ENCODE results near the gene NDST1.
"Not testable (repeated sequence)": the region's sequence is repeated elsewhere in the genome, so short reads cannot be mapped to it uniquely, and the experiment has no call there.

The NDST1 gene

DNA sequence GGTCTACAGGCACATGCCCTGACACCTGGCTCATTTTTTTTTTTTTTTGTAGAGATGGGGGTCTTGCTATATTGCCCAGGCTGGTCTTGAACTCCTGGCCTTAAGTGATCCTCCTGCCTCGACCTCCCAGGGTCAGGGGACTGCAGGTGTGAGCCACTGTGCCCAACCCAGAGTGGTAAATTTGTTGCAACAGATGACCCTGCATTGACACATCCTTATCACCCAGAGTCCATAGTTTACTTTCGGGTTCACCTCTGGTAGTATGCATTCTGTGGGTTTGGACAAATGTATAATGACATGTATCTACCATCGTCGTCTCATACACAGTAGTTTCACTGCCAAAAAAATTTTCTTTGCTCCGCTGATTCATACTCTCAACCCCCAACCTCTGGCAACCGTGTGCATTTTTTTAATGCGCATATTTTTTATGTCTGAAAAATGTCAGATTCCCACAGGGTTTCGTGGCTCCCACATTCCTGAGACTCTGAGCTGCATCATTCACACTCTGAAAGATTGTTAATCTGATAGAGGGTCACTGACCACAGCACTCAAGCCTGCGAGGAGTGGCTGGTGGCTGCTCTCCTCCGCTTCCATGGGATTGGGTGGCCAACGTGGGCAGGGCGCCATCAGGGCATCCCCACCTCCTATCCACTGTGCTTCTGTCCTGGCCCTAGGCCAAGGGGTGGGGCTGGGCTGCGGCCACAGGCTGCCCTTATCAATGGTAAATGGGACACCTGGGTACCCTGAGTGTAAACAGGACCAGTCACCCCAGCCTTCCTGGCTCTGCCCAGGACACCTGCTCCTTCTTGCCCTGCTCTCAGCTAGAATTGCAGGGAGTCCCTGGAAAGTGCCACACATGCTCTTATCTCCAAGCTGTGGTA, 9.6 kb downstream of the NDST1 start:
- POLR2A ChIA-PET = no interaction called here
- TF ChIP-seq ARNT (IDR thresholded peaks at IDR 0.05) = no peak
- TF ChIP-seq L3MBTL2 (conservative IDR thresholded peaks at IDR 0.05) = no peak
- TF ChIP-seq SUZ12 (IDR thresholded peaks at IDR 0.05) = no peak
- TF ChIP-seq SP1 (IDR thresholded peaks at IDR 0.05) = no peak
- TF ChIP-seq FOXA1 (IDR thresholded peaks at IDR 0.05) = no peak
- no peak for TF ChIP-seq FOXM1 (IDR thresholded peaks at IDR 0.05; ENCODE audit: borderline replicate concordance)
- TF ChIP-seq CTBP1 (IDR thresholded peaks at IDR 0.05; ENCODE audit: borderline replicate concordance) = no peak
- TF ChIP-seq, protein P1, sequence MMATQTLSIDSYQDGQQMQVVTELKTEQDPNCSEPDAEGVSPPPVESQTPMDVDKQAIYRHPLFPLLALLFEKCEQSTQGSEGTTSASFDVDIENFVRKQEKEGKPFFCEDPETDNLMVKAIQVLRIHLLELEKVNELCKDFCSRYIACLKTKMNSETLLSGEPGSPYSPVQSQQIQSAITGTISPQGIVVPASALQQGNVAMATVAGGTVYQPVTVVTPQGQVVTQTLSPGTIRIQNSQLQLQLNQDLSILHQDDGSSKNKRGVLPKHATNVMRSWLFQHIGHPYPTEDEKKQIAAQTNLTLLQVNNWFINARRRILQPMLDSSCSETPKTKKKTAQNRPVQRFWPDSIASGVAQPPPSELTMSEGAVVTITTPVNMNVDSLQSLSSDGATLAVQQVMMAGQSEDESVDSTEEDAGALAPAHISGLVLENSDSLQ (IDR thresholded peaks at IDR 0.05) = no peak
- no peak for TF ChIP-seq HDGF (IDR thresholded peaks at IDR 0.05; ENCODE audit: borderline replicate concordance)
- TF ChIP-seq TARDBP (IDR thresholded peaks at IDR 0.05) = no peak
- TF ChIP-seq ELF4 (IDR thresholded peaks at IDR 0.05) = no peak
- no peak for TF ChIP-seq BHLHE40 (IDR thresholded peaks at IDR 0.05; ENCODE audit: borderline replicate concordance)
- TF ChIP-seq LEF1 (IDR thresholded peaks at IDR 0.05; ENCODE audit: borderline replicate concordance) = no peak
- TF ChIP-seq FOXK2 (IDR thresholded peaks at IDR 0.05) = no peak
- TF ChIP-seq NFRKB (IDR thresholded peaks at IDR 0.05) = no peak
- no peak for TF ChIP-seq ZNF384 (IDR thresholded peaks at IDR 0.05)
- CTCF ChIA-PET = interaction anchor here (0.7 kb wide), 1 partner anchor 71 kb away, joined by 3 read pairs; no protein-coding TSS in a partner anchor
- no peak for DNase-seq (ENCODE audit: extremely low spot score)

DNA sequence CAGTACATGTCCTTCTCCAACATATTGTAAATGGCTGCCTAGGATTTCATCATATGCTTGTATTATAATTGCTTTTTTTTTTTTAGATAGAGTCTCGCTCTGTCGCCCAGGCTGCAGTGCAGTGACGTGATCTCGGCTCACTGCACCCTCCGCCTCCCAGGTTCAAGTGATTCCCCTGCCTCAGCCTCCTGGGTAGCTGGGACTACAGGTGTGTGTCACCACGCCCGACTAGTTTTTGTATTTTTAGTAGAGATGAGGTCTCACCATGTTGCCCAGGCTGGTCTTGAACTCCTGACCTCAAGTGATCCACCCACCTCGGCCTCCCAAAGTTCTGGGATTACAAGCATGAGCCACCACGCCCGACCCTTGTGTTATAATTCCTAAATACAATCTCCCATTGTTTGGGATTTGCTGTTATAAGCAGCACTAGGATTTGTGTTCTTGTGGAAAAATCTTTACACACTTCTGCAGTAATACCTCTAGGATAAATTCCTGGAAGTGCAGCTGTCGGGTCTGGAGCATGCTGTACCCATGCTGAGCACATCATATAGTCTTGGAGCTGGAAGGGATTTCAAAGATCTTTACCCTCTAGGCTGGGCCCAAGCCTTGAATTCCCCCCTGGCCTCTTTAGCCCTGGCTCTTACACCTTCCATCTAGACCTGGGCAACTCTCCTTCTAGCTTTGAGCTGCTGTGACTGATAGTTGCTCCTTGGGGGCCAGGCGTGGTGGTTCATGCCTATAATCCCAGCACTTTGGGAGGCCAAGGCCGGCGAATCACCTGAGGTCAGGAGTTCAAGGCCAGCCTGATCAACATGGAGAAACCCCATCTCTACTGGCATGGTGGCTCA, 11.0 kb downstream of the NDST1 start:
- CTCF ChIA-PET = interaction anchor here (0.5 kb wide), 1 partner anchor 52 kb away, joined by 10 read pairs; no protein-coding TSS in a partner anchor
- POLR2A ChIA-PET; DNase-seq (ENCODE audit: extremely low spot score): not testable (repeated sequence)

DNA sequence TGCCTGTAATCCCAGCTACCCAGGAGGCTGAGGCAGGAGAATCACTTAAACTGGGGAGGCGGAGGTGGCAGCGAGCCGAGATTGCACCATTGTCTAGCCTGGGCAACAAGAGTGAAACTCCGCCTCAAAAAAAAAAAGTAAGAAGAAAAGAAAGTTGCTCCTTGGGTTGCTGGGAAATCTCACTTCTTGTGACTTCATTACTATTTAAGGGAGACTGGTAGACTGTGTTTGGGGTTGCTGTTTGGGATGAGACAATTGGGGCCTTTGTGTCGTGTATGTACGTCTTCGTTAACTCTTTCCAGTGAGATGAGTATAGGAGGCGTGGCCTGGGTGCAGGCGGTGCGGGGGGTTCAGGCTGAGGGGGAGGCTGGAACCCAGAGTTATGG, 11.6 kb downstream of the NDST1 start:
- ChIA-PET CTCF (interaction anchor here (0.5 kb wide), 1 partner anchor 53 kb away, joined by 10 read pairs; no protein-coding TSS in a partner anchor), POLR2A (no interaction called here)
- DNase-seq (ENCODE audit: extremely low spot score) = no peak
- TF ChIP-seq FOXM1 (IDR thresholded peaks at IDR 0.05; ENCODE audit: borderline replicate concordance) (no peak), TARDBP (IDR thresholded peaks at IDR 0.05) (no peak), SP1 (IDR thresholded peaks at IDR 0.05) (no peak), FOXA1 (IDR thresholded peaks at IDR 0.05) (no peak), ZNF384 (IDR thresholded peaks at IDR 0.05) (no peak), L3MBTL2 (conservative IDR thresholded peaks at IDR 0.05) (no peak), ELF4 (IDR thresholded peaks at IDR 0.05) (no peak), ARNT (IDR thresholded peaks at IDR 0.05) (no peak), LEF1 (IDR thresholded peaks at IDR 0.05; ENCODE audit: borderline replicate concordance) (no peak), BHLHE40 (IDR thresholded peaks at IDR 0.05; ENCODE audit: borderline replicate concordance) (no peak), CTBP1 (IDR thresholded peaks at IDR 0.05; ENCODE audit: borderline replicate concordance) (no peak), NFRKB (IDR thresholded peaks at IDR 0.05) (no peak), SUZ12 (IDR thresholded peaks at IDR 0.05) (no peak)
- TF ChIP-seq, protein P1 (IDR thresholded peaks at IDR 0.05) = no peak

DNA sequence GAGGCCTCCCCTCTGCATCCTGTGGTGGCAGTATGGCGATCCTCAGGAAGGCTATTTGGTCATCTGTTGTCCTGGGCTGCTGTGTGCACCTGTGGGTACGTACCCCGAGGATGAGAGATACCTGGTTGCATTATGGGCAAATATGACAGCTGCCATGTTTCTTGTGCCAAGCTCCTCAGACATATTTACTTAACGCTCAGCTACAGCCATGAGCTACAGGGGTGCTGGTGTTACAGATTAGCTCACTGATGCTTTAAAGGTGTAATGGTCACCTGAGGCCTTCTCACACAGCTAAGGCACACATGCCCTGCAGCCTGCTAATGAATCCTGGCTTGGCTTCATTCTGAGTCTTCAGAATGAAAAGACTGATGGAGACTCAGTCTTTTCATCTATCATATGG, 12.0 kb downstream of the NDST1 start:
- ChIA-PET POLR2A (no interaction called here), CTCF (no interaction called here)
- no peak for DNase-seq (ENCODE audit: extremely low spot score)
- TF ChIP-seq ARNT (IDR thresholded peaks at IDR 0.05) (no peak), FOXA1 (IDR thresholded peaks at IDR 0.05) (no peak), HDGF (IDR thresholded peaks at IDR 0.05; ENCODE audit: borderline replicate concordance) (no peak), L3MBTL2 (conservative IDR thresholded peaks at IDR 0.05) (no peak), ELF4 (IDR thresholded peaks at IDR 0.05) (no peak), FOXK2 (IDR thresholded peaks at IDR 0.05) (no peak), ZNF384 (IDR thresholded peaks at IDR 0.05) (no peak), NFRKB (IDR thresholded peaks at IDR 0.05) (no peak), BHLHE40 (IDR thresholded peaks at IDR 0.05; ENCODE audit: borderline replicate concordance) (no peak), CTBP1 (IDR thresholded peaks at IDR 0.05; ENCODE audit: borderline replicate concordance) (no peak), SP1 (IDR thresholded peaks at IDR 0.05) (no peak), LEF1 (IDR thresholded peaks at IDR 0.05; ENCODE audit: borderline replicate concordance) (no peak), SUZ12 (IDR thresholded peaks at IDR 0.05) (no peak), TARDBP (IDR thresholded peaks at IDR 0.05) (no peak), FOXM1 (IDR thresholded peaks at IDR 0.05; ENCODE audit: borderline replicate concordance) (no peak)
- TF ChIP-seq, protein P1 (IDR thresholded peaks at IDR 0.05) = no peak

DNA sequence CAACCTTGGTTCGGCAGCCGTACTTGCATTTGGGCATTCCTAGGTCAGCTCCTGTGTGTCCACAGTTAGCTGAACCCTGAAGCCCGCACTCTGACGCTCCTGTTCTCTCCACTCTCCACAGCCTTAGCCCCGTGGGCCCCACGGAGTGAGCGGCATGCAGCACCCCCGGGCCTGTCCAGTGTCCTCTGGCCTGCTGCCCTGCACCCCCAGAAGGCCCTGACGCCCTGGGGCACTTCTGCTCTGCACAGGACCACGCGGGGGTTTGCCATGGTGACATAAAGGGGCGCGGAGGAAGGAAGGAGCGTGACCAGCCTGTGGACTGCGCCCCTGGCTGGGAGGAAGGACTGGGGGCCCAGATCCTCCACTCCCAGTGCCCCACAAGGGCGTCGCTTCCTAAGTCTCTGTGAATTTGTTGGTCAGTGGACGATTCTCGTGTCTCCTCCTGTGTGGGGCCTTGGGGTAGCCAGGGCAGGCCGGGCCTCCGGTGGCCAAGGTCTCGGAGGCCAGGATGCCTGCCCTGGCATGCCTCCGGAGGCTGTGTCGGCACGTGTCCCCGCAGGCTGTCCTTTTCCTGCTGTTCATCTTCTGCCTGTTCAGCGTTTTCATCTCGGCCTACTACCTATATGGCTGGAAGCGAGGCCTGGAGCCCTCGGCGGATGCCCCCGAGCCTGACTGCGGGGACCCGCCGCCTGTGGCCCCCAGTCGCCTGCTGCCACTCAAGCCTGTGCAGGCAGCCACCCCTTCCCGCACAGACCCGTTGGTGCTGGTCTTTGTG, 13.0 kb downstream of the NDST1 start:
- ChIA-PET POLR2A (no interaction called here), CTCF (no interaction called here)
- DNase-seq (ENCODE audit: extremely low spot score) = no peak
- no peak for TF ChIP-seq FOXA1 (IDR thresholded peaks at IDR 0.05)
- TF ChIP-seq ELF4 (IDR thresholded peaks at IDR 0.05) = no peak
- TF ChIP-seq SP1 (IDR thresholded peaks at IDR 0.05) = no peak
- no peak for TF ChIP-seq NFRKB (IDR thresholded peaks at IDR 0.05)
- no peak for TF ChIP-seq CTBP1 (IDR thresholded peaks at IDR 0.05; ENCODE audit: borderline replicate concordance)
- TF ChIP-seq FOXM1 (IDR thresholded peaks at IDR 0.05; ENCODE audit: borderline replicate concordance) = no peak
- TF ChIP-seq ZNF384 (IDR thresholded peaks at IDR 0.05) = no peak
- no peak for TF ChIP-seq LEF1 (IDR thresholded peaks at IDR 0.05; ENCODE audit: borderline replicate concordance)
- no peak for TF ChIP-seq TARDBP (IDR thresholded peaks at IDR 0.05)
- TF ChIP-seq FOXK2 (IDR thresholded peaks at IDR 0.05) = no peak
- TF ChIP-seq L3MBTL2 (conservative IDR thresholded peaks at IDR 0.05) = no peak
- no peak for TF ChIP-seq BHLHE40 (IDR thresholded peaks at IDR 0.05; ENCODE audit: borderline replicate concordance)
- TF ChIP-seq, protein P1 (IDR thresholded peaks at IDR 0.05) = no peak
- TF ChIP-seq HDGF (IDR thresholded peaks at IDR 0.05; ENCODE audit: borderline replicate concordance) = no peak
- TF ChIP-seq ARNT (IDR thresholded peaks at IDR 0.05) = no peak

All from HEK293T (cell line).